ENCODE data around the gene GPR137C. TPM values are rescaled to one million over a fixed set of nuclear protein-coding genes. Genes with fewer than 3 reads are reported as not detected.

GPR137C gene
- total and polyA plus RNA-seq, 2 of the 8 experiments (the other 6 are each of a cell fraction or from before 2014, with no cell fraction given): 2.7 to 4.3 TPM

DNA sequence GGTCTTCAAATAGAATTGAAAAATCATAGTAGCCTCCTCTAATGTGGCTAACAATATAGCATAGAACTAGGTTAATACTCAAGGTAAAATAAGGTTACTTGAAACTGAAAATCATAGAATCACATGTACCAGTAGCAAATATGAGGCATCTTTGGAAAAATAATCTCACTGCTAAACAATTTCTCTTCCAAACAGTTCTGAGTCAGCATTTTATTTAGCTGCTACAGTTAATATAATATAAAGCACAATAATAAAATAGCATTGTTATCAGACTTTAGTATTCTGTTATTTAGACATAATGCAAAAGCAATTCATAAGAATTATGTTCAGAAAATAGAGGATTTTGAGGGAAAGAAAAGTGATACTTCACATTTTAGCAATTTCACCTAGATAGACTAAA lies 107.7 kb downstream of the GPR137C start:
- no peak overlapping the region for H3K4me3 ChIP-seq (ENCODE audit: extremely low read depth in 1 of 4, insufficient read depth in 2 of 4, low read depth in 3 of 4, low read length in 4 of 4)
- no peaks in the 10 kb centered on the region for H3K79me2 ChIP-seq (ENCODE audit: control insufficient read depth in 1 of 2, insufficient read depth in 2 of 2, low read length in 2 of 2)
- no peak overlapping the region for H3K56ac ChIP-seq (replicated peaks; ENCODE audit: insufficient read length, low read depth, low read length)
- H3K79me1 ChIP-seq (ENCODE audit: low read depth, low read length): no peaks in the 10 kb centered on the region
- H3K4ac ChIP-seq (replicated peaks; ENCODE audit: insufficient read length, low read depth, low read length): no peak overlapping the region
- H4K8ac ChIP-seq (ENCODE audit: extremely low read depth, insufficient read depth, low read length): no peak overlapping the region
- no peak overlapping the region for H2BK5ac ChIP-seq (ENCODE audit: low read depth, low read length)
- DNase-seq (ENCODE audit: low read depth in 1 of 2, low spot score in 2 of 2): no peak
- ChIA-PET POLR2A (ENCODE audit: partially characterized antibody) (no interaction called here), CTCF (ENCODE audit: partially characterized antibody) (no interaction called here)
- no peak overlapping the region for H3K14ac ChIP-seq (ENCODE audit: insufficient read length)
- no peak overlapping the region for H2BK20ac ChIP-seq (ENCODE audit: low read length)
- peaks cover 0 to 13% (median 2%) of the 10 kb centered on the region in 4 experiments; a peak in 3 of 8 replicates for H3K36me3 ChIP-seq (ENCODE audit: control insufficient read depth in 2 of 4, insufficient read depth in 4 of 4, low read length in 3 of 4)
- H3K18ac ChIP-seq (ENCODE audit: extremely low read depth, low read length): no peak overlapping the region
- H3K27me3 ChIP-seq (replicated peaks in 1 of 4; ENCODE audit: control insufficient read depth in 3 of 4, extremely low read depth in 1 of 4, insufficient read depth in 3 of 4, low read length in 3 of 4): no peaks in the 10 kb centered on the region
- H3K23me2 ChIP-seq (ENCODE audit: low read depth, low read length): no peaks in the 10 kb centered on the region
- H3K9me3 ChIP-seq (ENCODE audit: insufficient read depth in 2 of 2, low read depth in 1 of 2, low read length in 1 of 2): no peaks in the 10 kb centered on the region
- no peak overlapping the region for H4K5ac ChIP-seq (ENCODE audit: insufficient read length, low read depth, low read length)
- no peak overlapping the region for H3K4me2 ChIP-seq (ENCODE audit: insufficient read depth in 1 of 2, low read depth in 2 of 2, low read length in 2 of 2)
- no peaks in the 10 kb centered on the region for H3K4me1 ChIP-seq (replicated peaks in 1 of 4; ENCODE audit: control insufficient read depth in 3 of 4, insufficient read depth in 4 of 4, low read length in 3 of 4)
- no peaks in the 10 kb centered on the region for H4K20me1 ChIP-seq (replicated peaks in 1 of 2; ENCODE audit: control insufficient read depth in 1 of 2, insufficient read depth in 2 of 2, low read length in 2 of 2)
- H2BK120ac ChIP-seq (replicated peaks; ENCODE audit: low read depth, low read length): no peak overlapping the region
- H4K91ac ChIP-seq (replicated peaks; ENCODE audit: insufficient read length, low read length): no peak overlapping the region
- H3K9ac ChIP-seq (replicated peaks in 1 of 4; ENCODE audit: extremely low read depth in 1 of 4, low read depth in 3 of 4, low read length in 3 of 4): no peak overlapping the region
- no peak overlapping the region for H2BK12ac ChIP-seq (ENCODE audit: low read depth, low read length)
- FAIRE-seq: no peak
- no peak overlapping the region for H3K27ac ChIP-seq (ENCODE audit: low read depth, low read length)
- H2AFZ ChIP-seq (ENCODE audit: low read length): no peak overlapping the region
- no peak overlapping the region for H3K23ac ChIP-seq (ENCODE audit: insufficient read length)
- no peak overlapping the region for H2BK15ac ChIP-seq (ENCODE audit: low read length)
- no peak overlapping the region for H2AK5ac ChIP-seq (ENCODE audit: low read depth, low read length)
- no peak for TF ChIP-seq EZH2 (IDR thresholded peaks at IDR 0.05; ENCODE audit: low read depth, low read length, severe bottlenecking)
- no peak for TF ChIP-seq SP4 (IDR thresholded peaks at IDR 0.05; ENCODE audit: low read length)
- no peak for TF ChIP-seq SP2 (IDR thresholded peaks at IDR 0.05; ENCODE audit: low read length)
- no peak for TF ChIP-seq POU5F1 (IDR thresholded peaks at IDR 0.05; ENCODE audit: low read depth, low read length)
- no peak for TF ChIP-seq TAF7 (optimal IDR thresholded peaks at IDR 0.05; ENCODE audit: borderline replicate concordance, low read depth, low read length)
- TF ChIP-seq TEAD4 (IDR thresholded peaks at IDR 0.05; ENCODE audit: low read depth, low read length): no peak
- TF ChIP-seq, protein P1, sequence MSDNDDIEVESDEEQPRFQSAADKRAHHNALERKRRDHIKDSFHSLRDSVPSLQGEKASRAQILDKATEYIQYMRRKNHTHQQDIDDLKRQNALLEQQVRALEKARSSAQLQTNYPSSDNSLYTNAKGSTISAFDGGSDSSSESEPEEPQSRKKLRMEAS (IDR thresholded peaks at IDR 0.05): no peak
- TF ChIP-seq BACH1 (IDR thresholded peaks at IDR 0.05; ENCODE audit: low read length): no peak
- TF ChIP-seq, protein P2, sequence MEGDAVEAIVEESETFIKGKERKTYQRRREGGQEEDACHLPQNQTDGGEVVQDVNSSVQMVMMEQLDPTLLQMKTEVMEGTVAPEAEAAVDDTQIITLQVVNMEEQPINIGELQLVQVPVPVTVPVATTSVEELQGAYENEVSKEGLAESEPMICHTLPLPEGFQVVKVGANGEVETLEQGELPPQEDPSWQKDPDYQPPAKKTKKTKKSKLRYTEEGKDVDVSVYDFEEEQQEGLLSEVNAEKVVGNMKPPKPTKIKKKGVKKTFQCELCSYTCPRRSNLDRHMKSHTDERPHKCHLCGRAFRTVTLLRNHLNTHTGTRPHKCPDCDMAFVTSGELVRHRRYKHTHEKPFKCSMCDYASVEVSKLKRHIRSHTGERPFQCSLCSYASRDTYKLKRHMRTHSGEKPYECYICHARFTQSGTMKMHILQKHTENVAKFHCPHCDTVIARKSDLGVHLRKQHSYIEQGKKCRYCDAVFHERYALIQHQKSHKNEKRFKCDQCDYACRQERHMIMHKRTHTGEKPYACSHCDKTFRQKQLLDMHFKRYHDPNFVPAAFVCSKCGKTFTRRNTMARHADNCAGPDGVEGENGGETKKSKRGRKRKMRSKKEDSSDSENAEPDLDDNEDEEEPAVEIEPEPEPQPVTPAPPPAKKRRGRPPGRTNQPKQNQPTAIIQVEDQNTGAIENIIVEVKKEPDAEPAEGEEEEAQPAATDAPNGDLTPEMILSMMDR (IDR thresholded peaks at IDR 0.05; ENCODE audit: control extremely low read depth in 1 of 3, insufficient read depth in 1 of 3, low read depth in 1 of 3, low read length in 3 of 3): no peak
- no peak for TF ChIP-seq CREB1 (IDR thresholded peaks at IDR 0.05)
- TF ChIP-seq, protein P3, sequence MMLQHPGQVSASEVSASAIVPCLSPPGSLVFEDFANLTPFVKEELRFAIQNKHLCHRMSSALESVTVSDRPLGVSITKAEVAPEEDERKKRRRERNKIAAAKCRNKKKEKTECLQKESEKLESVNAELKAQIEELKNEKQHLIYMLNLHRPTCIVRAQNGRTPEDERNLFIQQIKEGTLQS (IDR thresholded peaks at IDR 0.05; ENCODE audit: insufficient read depth, low read depth, low read length): no peak
- TF ChIP-seq RFX5 (IDR thresholded peaks at IDR 0.05; ENCODE audit: borderline replicate concordance, low read depth, low read length): no peak
- TF ChIP-seq CHD1 (IDR thresholded peaks at IDR 0.05; ENCODE audit: low read depth, low read length): no peak
